Calu3 (cell line): ENCODE measurements around the gene UCHL5. TPM values are rescaled to one million over a fixed set of nuclear protein-coding genes. Genes with fewer than 3 reads are reported as not detected.

Experiments used
- BruUV-seq: library from RNA; stranded (reverse); fragments of 400-500 nt; replicated peaks from 2 replicates; lab custom pipeline; 2021; lab: Mats Ljungman, UMichigan
- CTCF ChIA-PET: fragments of 300-600 bp; sonication (Branson Sonifier 250); formaldehyde crosslinking; loops from one replicate; lab custom pipeline; 2022; ENCODE audit warnings: antibody characterized with exemption; lab: Charles Lee
- DNase-seq: peaks from one replicate; pipeline ENCODE4 v3.0.0; 2022
- H3K27ac Mint-ChIP-seq: one replicate; pipeline ENCODE4 v1.8.0; 2022; ENCODE audit warnings: mixed read lengths; ENCODE audit not compliant: unreplicated experiment
- H3K27me3 Mint-ChIP-seq: one replicate; pipeline ENCODE4 v1.8.0; 2022; ENCODE audit warnings: mixed read lengths; ENCODE audit not compliant: unreplicated experiment
- H3K36me3 Mint-ChIP-seq: one replicate; pipeline ENCODE4 v1.8.0; 2022; ENCODE audit warnings: mild to moderate bottlenecking, moderate library complexity, mixed read lengths; ENCODE audit not compliant: insufficient read depth, unreplicated experiment
- H3K4me1 Mint-ChIP-seq: one replicate; pipeline ENCODE4 v1.8.0; 2022; ENCODE audit warnings: mild to moderate bottlenecking, low read depth, mixed read lengths; ENCODE audit not compliant: unreplicated experiment
- H3K4me3 Mint-ChIP-seq: one replicate; pipeline ENCODE4 v1.8.0; 2022; ENCODE audit warnings: mild to moderate bottlenecking, low read depth, moderate library complexity, mixed read lengths; ENCODE audit not compliant: unreplicated experiment
- H3K9me3 Mint-ChIP-seq: one replicate; pipeline ENCODE4 v1.8.0; 2022; ENCODE audit warnings: low read depth, mixed read lengths; ENCODE audit not compliant: unreplicated experiment
- CTCF ChIP-seq: fragments of 200-600 bp; IDR thresholded peaks from one replicate; pipeline ENCODE4 v1.8.0; 2022; ENCODE audit warnings: antibody characterized with exemption; ENCODE audit not compliant: unreplicated experiment
- intact Hi-C: fragments of 100-400 bp; cut with micrococcal nuclease; formaldehyde crosslinking; loops from one replicate; pipeline ENCODE4 v1.10.0; 2022; ENCODE audit not compliant: unreplicated experiment
- total RNA-seq: library from RNA; stranded (reverse); gene quantifications from 2 replicates; pipeline ENCODE4 v1.2.3, GENCODE V29; 2022

UCHL5 gene
- total RNA-seq, 1 experiment from 2014 or later = 69.9 TPM

- no peaks in the 10 kb centered on the region for H3K27me3 Mint-ChIP-seq
- BruUV-seq = no TSS peak
- CTCF ChIA-PET = interaction anchor here (0.8 to 2.1 kb wide), 2 partner anchors 17 to 46 kb away, joined by 3 to 8 read pairs; partner anchors contain the start of genes CDC73, RO60 and UCHL5
- peaks cover 22% of the 10 kb centered on the region for H3K36me3 Mint-ChIP-seq
- TF ChIP-seq CTCF = no peak
- H3K4me1 Mint-ChIP-seq = peaks cover 17% of the 10 kb centered on the region
- DNase-seq = peak; percentile 90
- H3K9me3 Mint-ChIP-seq = no peaks in the 10 kb centered on the region
- intact Hi-C loops = loop anchor here (2.0 to 5.0 kb wide), 3 partner anchors 18 to 293 kb away; partner anchors contain the start of gene CDC73
- H3K4me3 Mint-ChIP-seq = peak within 1 kb of the TSS; percentile 83
- peak within 1 kb of the TSS; percentile 76 for H3K27ac Mint-ChIP-seq
Measured at GRCh38 chr1:193104907-193105820, 46.0 kb upstream of the UCHL5 start, which contains the start of gene GLRX2. TSS of gene GLRX2 (minus strand) at chr1:193105414. CDS start at chr1:193105382, 32 bp downstream.

- H3K27ac Mint-ChIP-seq = peak overlapping the region; percentile 76
- no TSS peak for BruUV-seq
- intact Hi-C loops = loop anchor here (2.0 to 5.0 kb wide), 3 partner anchors 18 to 292 kb away; partner anchors contain the start of gene CDC73
- peaks cover 17% of the 10 kb centered on the region for H3K4me1 Mint-ChIP-seq
- no peak for TF ChIP-seq CTCF
- peaks cover 22% of the 10 kb centered on the region for H3K36me3 Mint-ChIP-seq
- peak; percentile 38 for DNase-seq
- no peaks in the 10 kb centered on the region for H3K27me3 Mint-ChIP-seq
- H3K9me3 Mint-ChIP-seq = no peaks in the 10 kb centered on the region
- H3K4me3 Mint-ChIP-seq = peak overlapping the region; percentile 83
- CTCF ChIA-PET = interaction anchor here (2.1 kb wide), 1 partner anchor 17 kb away, joined by 8 read pairs; the partner anchor contains the start of gene CDC73
Measured at GRCh38 chr1:193104502-193104906, 45.3 kb upstream of the UCHL5 start.

- H3K27me3 Mint-ChIP-seq = no peaks in the 10 kb centered on the region
- H3K4me1 Mint-ChIP-seq = peaks cover 17% of the 10 kb centered on the region
- H3K4me3 Mint-ChIP-seq = peak overlapping the region; percentile 83
- DNase-seq = no peak
- no TSS peak for BruUV-seq
- H3K36me3 Mint-ChIP-seq = peaks cover 22% of the 10 kb centered on the region
- TF ChIP-seq CTCF = no peak
- intact Hi-C loops = loop anchor here (2.0 to 5.0 kb wide), 3 partner anchors 19 to 292 kb away; partner anchors contain the start of gene CDC73
- peak overlapping the region; percentile 76 for H3K27ac Mint-ChIP-seq
- no peaks in the 10 kb centered on the region for H3K9me3 Mint-ChIP-seq
- CTCF ChIA-PET = interaction anchor here (0.8 to 2.1 kb wide), 2 partner anchors 18 to 45 kb away, joined by 3 to 8 read pairs; partner anchors contain the start of genes CDC73 and UCHL5
Measured at GRCh38 chr1:193103759-193104501, 44.8 kb upstream of the UCHL5 start.

- Mint-ChIP-seq H3K27ac (no peak overlapping the region), H3K4me1 (peaks cover 17% of the 10 kb centered on the region), H3K4me3 (no peak overlapping the region), H3K9me3 (no peaks in the 10 kb centered on the region), H3K27me3 (no peaks in the 10 kb centered on the region), H3K36me3 (peaks cover 22% of the 10 kb centered on the region)
- BruUV-seq = no TSS peak
- intact Hi-C loops = loop anchor here (5.0 kb wide), 2 partner anchors 40 to 290 kb away; no protein-coding TSS in a partner anchor
- no peak for TF ChIP-seq CTCF
- DNase-seq = no peak
- CTCF ChIA-PET = interaction anchor here (0.6 kb wide), 1 partner anchor 39 kb away, joined by 3 read pairs; no protein-coding TSS in a partner anchor
Measured at GRCh38 chr1:193102662-193103061, 43.5 kb upstream of the UCHL5 start.
